GM04503 (cell line): ENCODE measurements around the gene SLC35C1.
A peak's percentile ranks its signal among the peaks of the same experiment; 100 is the strongest.

Experiments
- DNase-seq: peaks from one replicate; pipeline ENCODE4 v3.0.0-alpha.2; 2012; ENCODE audit warnings: low read depth

SLC35C1 gene

DNA sequence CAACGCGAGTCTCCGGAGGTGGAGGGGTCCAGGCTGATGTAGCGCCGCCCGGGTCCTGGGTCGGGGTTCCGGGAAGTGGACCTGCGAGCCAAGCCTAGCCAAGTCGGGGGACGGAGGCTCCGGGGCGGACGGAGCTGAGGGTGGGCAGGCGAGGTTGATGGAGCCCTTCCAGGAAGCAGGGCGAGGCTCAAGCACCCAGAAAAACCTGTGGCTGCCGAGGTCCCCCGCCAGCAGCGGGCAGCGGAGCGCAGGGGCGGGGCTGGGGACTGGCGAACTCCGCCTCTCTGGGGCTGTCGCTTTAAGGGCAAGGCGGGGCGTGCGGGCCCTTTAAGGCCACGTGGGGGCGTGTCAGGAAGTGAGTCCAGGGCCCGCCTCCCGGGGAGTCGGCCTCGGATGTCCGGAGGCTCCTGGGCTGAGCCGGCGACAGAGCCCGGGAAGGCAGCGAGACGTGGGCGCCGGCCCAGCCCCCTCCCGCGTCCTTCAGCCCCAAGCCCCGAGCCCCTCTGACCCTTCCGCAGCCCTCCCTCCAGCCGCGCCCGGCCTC, at the start of gene SLC35C1:
TSS of gene SLC35C1 (plus strand) at position 389 of the 544 bp plus-strand sequence. CDS start 653 bp downstream, outside the sequence.
- peak; percentile 57 for DNase-seq

GRCh38 chr11:45755281-45755859, 49.6 kb upstream of the SLC35C1 start:
- no peak for DNase-seq

DNA sequence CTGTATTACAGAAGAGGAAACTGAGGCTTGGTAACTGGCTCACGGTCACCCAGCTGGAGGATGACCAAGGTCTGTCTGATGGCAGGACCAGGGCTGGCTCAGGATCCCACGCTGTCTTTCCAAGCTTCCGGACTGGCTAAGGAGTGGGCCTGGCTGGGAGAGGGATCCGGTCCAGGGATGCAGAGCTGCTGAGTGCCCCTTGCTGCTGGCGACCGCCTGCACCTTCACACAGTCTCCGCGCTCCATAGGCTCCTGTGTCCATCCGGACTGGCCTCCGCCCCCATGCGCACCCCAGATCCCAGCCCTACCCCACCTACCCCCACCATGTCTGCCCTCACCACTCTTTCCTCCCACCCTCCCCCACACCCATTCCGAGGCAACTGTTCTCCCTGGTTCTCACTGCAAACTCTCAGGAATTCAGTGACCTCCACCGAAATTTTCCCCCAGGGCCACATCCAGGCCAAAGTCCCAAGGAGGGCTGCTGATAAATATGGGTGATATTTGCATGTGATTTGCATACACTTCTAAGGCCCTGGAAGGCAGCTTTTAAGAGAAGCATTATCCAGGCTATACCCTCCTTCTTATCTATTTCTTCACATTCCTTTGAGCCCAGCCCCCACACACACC, 48.5 kb upstream of the SLC35C1 start:
- DNase-seq = no peak

- no peak for DNase-seq
Measured at GRCh38 chr11:45757672-45758071, 47.3 kb upstream of the SLC35C1 start.

DNA sequence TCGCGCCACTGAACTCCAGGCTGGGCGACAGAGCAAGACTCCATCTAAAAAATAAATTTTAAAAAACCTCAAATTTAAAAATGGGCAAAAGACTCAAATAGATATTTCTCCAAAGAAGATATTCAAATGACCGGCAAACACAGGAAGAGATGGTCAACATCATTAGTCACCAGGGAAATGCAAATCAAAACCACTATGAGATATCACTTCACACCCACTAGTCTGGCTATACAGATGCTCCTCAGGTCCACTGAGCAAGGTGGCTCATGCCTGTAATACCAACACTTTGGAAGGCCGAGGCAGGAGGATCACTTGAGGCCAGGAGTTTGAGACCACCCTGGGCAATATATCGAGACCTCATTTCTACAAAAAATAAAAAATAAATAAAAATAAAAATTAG, 43.3 kb upstream of the SLC35C1 start:
- no peak for DNase-seq

DNA sequence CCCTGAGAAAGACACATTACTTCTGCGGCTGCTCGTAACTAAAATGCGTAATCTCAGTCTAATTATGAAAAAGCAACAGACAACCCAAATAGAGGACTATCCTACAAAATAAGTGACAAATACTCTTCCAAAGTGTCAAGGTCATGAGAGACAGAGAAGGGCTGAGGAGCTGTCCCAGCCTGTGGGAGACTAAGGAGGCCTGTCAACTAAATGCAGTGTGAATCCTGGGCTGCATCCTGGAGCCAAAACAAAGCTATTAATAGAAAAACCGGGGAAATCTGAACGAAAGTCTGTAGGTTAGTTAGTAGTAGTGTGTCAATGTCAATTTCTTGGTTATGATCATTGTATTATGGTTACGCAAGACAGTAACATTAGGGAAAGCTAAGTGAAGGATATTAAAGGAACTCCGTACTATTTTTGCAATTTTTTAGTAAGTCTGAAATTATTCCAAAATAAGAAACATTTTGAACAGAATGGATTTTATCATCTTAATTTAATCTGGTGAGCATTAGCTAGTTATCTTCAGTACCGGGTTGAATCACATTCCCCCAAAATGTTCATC, 39.8 kb upstream of the SLC35C1 start:
- DNase-seq = no peak

DNA sequence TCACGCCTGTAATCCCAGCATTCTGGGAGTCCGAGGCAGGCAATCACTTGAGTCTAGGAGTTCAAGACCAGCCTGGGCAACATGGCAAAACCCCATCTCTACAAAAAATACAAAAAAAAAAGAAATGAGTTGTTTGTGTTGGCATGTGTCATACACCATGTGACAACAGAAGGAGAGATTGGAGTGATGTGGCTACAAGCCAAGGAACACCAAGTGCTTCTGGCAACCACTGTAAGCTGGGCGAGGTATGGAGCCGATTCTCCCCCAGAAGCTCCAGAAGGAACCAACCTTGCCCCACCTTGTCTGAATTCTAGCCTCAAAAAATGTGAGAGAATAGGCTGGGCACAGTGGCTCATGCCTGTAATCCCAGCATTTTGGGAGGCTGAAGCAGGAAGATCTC, 39.1 kb upstream of the SLC35C1 start:
- DNase-seq = no peak

DNA sequence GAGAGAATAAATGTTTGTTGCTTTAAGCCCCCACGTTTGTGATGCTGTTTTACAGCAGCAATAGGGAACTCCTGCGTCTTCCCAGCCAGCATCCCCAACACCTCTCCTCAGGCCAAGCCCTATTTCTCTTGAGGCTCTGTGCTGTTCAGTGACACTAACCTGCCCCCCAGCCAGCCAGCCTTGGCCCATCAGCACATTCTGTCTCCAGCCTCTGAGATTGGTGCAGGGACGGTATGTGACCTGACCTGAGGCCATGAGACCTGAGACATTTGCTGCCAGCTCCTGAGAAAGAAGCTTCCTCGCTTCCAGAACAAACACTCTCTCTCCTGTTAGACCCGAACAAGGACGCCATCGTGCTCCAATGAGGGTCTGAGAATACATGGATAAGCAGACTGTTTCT, 38.5 kb upstream of the SLC35C1 start:
- no peak for DNase-seq

DNA sequence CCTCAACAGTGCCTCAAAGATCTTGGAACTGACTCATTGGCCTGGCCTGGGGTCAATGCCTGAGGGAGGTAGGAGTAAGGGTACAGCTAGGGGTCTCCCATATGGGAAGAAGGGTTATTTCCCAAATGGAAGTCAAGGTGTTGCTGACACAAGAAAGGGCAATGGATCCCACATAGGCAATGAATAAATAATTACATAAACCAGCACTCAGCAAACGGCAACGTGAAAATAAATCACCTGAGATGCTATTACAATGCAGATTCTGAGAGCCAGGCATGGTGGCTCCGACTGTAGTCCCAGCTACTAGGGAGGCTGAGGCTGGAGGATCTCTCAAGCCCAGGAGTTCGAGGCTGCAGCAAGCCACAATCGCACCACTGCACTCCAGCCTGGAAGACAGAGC, 36.5 kb upstream of the SLC35C1 start:
- DNase-seq = no peak

GRCh38 chr11:45769960-45770359, 35.0 kb upstream of the SLC35C1 start:
- DNase-seq = no peak

GRCh38 chr11:45771193-45771565, 33.8 kb upstream of the SLC35C1 start:
- peak; percentile 2 for DNase-seq

- DNase-seq = peak; percentile 15
Measured at GRCh38 chr11:45771566-45772448, 33.1 kb upstream of the SLC35C1 start.

DNA sequence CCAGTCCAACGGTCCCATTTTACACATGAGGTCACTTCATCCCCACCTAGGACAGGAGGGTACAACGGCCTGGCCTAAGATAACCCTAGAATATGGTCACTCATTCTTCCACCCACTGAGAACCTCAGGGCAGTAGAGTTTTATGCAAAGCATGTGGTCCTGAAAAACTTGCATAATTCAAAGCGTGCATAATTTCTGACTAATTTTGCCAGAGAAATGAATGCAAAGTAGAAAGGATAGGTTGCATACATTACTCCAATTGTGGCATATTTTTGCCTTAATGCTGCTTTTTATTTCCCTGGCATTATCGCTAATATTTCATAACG, 32.5 kb upstream of the SLC35C1 start:
- no peak for DNase-seq

- DNase-seq = no peak
Measured at GRCh38 chr11:45772986-45773785, 31.8 kb upstream of the SLC35C1 start.

GRCh38 chr11:45773786-45774655, 30.9 kb upstream of the SLC35C1 start:
- DNase-seq = no peak

- DNase-seq = no peak
Measured at GRCh38 chr11:45774786-45775185, 30.2 kb upstream of the SLC35C1 start.

DNA sequence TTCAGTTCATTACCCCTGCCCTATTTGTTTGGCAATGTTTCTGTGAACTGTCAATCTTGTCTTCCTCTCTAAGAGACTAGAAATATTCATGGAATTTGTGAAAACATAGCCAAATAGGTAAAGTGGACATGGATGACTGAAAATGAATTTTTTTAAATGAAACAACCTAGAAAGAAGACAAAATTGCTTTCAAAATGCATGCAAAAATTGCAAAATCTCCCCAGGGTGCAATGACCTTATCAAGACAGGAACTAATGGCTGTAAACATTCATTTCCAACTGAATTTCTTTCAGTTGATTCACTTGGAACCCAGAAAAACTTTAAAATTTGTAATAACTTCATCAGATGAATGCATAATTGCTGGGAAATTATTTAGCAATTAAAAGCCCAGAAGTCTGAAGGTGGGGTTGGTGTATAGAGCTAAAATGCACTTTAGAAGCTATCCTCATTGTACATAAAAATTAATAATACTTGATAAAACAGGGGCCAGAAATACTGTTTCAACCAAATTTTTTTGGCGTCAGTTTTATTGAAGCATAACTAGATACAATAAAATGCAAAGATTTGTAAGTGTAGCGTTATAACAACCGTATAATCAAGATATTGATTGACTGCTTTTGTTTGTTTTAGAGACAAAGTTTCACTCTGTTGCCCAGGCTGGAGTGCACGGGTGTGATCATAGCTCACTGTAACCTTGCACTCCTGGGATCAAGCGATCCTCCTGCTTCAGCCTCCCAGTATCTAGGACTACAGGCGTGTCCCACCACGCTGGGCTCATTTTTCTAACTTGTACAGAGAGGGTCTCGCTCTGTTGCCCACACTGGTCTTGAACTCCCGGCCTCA, 27.6 kb upstream of the SLC35C1 start:
- DNase-seq = no peak

- no peak for DNase-seq
Measured at GRCh38 chr11:45778341-45778740, 26.6 kb upstream of the SLC35C1 start.

DNA sequence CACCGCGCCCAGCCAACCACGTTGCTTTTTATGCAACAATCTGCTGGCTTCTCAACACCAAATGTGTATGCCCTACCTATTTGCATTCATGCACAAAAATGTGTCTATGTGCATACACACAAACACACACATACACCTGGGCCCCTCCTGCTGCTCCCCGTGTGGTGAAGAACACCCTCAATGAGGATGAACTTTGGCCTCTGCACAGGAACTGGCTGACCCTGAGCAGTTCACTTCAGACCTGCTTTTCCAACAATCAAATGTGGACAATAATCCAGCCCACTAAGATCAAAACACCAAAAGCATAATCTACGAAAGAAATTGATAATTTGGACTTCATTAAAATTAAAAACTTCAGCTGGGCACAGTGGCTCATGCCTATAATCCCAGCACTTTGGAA, 25.3 kb upstream of the SLC35C1 start:
- DNase-seq = no peak

GRCh38 chr11:45786272-45786671, 18.7 kb upstream of the SLC35C1 start:
- DNase-seq = no peak
